GM19468 (cell line): ENCODE results near the gene SYCE3.

Source experiments
- ATAC-seq: cut with Tn5 transposase; IDR thresholded peaks from one replicate; pipeline ENCODE4 v1.9.1; 2021; ENCODE audit warnings: mild to moderate bottlenecking, moderate library complexity, moderate number of reproducible peaks; ENCODE audit not compliant: unreplicated experiment; ENCODE audit errors: extremely low read depth

Gene SYCE3

DNA sequence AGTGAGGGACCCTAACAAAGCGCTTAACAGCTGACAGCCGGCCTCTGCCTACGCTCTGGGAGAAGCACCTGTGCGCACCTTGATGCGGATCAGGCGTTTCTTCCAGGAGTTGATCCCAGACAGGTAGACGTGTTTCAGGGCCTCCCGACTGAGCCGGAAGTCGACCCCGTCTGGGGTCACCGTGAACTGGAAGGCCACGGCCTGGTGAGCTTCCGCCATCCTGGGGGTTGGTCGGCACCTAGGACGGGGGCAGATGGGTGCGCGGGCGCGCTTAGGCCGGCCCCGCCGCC is 14.9 kb upstream of the SYCE3 start:
- no peak for ATAC-seq

DNA sequence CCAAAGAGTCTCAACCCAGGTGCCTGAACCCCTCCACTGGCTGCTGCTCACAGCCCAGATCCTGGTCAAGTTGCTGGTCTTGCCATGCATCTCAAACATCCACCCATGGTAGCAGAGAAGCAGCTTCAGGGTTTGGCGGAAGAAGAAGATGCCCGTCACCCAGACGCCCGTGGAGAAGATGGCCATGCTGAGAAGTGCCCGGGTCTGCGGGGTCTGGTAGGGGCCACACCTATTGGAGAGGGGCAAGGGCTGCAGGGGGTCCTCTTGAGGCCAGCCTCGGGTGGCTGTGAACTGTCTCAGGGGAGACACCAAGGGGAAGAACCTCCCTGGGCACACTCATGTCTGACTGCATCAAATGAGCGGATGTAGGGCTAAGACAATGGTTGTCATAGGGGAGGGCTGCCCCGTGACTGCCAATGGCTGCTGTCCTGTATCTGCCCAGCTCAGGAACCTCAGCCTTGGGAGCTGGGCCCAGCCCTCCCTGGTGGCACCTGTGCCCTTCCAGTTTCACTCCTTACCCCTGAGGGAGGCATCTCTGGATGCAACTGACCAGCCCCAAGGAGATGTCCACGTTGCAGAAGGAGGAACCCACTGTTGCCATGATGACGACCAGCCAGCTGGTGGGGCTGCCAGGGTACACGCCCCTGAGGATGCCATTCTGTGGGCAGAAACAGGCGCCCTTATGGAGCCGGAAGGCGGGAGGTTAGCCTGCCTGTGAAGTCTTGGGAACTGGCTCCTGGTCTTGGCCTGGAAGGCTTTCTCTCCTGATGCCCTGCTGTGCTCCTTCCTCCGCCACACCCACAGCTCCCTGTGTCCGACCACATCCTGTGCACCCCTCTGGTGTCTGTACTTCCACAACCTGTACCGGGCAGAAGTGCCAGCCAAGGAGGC is 14.3 kb upstream of the SYCE3 start:
- ATAC-seq: no peak

DNA sequence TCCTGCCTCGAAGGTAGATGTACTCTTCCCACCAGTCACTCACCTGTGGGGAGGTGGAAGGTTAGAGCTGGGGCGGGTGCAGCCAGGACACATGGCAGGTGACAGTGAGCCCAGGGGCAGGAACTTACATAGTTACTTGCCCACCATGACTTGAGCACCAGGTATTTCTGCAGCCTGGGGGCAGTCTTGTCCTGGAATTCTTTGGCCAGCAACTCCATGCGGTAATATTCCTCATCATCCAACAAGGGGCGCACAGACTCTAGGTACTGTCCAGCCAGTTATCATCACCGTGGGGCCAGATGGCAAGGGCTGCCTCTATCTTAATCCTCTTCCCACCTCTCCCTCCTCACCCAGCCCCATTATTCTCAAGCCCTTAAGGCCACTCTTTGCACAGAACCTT is 13.4 kb upstream of the SYCE3 start:
- ATAC-seq: no peak

DNA sequence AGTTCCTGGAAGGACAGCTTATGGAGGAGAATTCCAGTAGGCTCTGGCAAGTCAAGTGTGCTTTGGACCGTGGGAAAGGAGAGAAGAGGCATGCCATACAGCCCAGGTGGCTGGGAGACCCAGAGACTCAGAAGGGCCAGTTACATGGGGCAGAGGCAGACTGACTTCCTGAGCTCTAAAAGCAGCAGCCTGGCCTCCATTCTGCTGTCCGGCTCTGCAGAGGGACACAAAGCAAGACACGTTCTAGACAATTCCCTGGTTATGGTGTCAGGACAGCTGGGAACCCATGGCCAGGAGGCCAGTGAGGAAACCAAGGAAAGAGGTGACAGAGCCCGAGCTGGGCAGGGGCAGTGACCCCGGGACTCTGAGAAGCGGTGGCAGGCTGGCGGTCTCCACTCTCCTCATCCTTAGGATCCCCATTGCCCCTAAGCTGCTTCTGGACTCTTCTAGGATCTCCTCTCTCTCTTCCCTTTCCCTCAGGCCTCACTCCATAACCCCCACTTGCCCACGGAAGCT is 12.8 kb upstream of the SYCE3 start:
- ATAC-seq: no peak

DNA sequence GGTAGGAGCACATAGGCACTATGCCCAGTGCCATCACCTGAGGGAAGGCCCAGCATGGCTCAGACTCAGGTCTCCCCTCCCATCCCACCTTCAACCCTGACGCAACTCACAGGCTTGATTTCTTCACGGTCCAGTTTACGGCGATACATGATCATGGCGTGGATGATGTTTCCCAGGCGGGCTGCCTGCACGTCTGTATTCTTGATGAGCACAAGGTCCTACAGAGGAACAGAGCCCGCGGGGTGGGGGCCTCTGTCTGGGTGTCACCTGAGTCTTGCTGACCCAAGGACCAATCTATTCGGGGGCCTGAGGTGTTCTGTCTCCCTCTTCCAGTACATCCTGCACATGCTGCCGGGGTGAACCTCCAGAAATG is 11.7 kb upstream of the SYCE3 start:
- ATAC-seq: no peak

DNA sequence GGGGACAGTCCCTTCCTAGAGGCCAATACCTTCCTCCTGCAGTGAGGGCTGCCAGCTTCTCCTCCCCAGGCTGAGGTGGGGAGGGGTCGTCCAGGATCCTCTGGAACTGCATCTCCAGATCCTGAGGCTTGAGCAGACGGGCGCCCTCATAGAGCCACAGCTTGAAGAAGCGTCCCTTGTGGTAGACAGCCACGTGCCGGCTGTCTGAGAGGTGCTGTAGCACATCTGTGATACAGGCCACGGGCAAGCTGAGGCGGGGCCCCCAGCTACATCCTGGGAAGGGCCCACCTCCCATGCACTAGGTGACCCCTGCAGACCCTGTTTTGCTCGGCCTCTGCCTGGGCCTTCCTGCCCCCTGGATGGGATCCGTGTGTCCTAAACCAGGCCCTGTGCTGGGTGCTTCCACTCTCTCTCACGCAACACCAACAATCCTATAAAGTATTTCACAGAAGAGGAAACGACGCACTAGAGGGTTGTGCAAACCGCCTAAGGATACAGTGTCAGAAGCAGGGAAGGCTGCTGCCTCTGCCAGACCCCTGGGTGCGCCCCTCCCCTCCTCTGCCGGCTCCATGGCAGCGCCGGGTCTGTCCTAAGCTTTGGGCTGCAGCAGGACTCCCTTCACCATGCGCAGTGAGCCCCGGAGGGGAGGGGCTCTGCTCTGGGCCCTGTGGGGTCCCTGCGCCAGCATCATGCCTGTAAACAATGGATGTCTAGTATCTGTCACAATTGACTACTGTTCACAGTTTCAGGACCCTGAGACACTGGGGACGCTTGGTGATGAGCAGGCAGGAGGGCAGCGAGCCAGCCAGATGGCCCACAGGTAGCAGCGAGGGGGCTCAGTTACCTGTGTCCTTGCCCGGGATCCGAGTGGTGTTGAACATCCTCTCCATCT is 11.0 kb upstream of the SYCE3 start:
- no peak for ATAC-seq

DNA sequence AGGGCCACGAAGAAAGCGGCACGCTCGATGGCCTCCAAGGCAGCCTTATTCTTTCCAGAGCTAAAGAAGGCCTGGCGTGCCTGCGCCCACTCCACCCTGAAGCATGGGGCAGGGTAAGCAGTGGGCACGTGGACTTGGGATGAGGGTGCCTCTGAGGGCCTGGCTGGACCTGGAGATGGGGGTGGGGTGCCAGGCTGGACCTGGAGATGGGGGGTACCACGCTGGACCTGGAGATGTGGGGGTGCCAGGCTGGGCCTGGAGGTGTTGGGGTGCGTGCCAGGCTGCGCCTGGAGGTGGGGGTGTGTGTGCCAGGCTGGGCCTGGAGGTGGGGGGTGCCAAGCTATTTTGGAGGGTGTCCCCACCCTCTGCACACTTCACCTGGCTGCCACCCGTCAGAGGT is 10.2 kb upstream of the SYCE3 start:
- ATAC-seq: no peak

DNA sequence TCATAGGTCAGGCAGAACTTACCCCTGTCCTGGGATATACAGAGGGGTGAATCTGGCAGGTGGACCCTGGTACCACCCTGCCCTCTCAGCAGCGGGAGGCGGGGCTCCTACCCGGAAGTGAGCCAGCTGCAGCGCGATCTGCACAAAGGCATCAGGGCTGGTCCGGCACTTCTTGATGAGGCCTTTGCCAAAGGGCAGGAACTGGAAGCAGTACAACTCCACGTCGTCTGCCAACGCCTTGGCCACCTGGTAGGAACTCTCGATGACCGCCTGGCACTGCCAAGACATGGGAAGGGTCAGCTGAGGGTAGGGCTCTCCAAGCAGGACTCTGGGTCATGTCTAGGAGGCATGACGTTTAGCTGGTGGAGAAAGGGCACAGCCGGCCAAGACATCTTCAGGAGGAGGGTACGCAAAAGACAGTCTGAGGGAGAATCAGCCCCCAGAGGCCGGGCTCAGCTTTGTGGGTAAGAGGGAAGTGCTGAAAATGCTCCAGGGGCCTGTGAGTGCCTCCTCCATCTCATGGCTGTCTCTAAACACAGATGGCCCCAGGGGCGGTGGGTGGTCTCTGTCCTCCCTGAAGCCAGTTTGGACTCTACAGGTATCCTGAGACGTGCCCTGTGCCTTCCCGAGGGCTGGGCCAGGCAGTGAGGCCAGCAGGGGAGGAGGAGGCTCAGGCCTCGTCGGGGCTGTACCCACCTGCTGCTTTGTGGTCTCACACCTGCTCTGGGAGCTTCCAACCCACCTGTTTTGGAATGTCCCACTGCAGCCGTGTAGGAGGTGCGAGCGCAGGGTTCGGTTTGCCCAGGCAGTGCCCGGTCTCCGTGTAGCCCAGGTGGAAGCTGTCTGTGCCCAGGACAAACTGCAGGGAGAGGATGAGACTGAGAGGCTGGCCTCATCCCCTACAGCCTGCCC is 8.8 kb upstream of the SYCE3 start:
- ATAC-seq: no peak

DNA sequence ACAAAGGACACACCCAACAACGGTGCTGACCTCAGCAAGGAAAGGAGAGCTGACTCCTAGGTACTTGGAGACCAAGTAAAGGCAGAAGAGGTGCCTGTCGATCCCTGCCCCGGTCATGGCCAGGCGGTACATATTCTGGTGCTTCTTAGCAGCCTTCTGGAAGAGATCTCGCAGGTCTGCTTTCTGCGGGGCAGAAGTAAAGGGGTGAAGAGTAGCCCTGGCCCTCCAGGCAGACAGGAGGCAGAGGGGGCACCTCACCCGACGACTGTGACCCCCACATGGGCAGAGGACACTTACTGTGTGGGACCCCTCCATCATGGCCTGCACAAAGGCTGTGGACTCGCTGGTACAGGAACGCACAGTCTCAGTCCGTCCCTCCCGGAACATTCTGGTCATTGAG is 8.1 kb upstream of the SYCE3 start:
- ATAC-seq: no peak

DNA sequence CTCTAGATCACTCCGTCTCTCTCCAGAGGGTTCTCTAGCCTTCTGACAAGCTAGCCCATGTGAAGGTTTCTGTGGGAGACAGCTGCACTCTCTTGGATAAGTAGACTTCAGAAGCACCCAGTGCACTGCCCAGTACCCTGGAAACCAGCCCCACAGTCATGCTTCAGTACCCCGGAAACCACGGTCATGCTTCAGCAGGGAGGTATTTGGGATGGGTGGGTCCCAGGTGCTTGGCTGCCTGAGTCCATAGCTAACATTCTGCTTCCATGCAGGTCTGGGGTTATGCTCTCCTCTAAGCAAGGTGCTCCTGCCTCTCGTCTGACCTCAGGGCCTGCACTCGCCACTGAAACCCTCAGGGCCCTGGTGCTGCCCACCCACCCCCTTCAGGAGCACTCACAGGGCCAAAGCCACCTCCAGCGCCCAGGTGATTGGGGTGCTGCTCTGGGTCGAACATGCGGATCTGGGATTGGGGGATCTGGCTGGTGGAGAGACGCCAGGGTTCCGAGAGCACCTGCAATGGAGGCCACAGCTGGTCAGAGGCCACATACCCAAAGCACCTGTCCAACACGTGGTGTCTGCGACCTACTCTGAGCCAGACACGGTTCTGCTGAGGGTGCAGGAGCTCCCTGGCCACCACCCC is 7.3 kb upstream of the SYCE3 start:
- ATAC-seq: no peak

DNA sequence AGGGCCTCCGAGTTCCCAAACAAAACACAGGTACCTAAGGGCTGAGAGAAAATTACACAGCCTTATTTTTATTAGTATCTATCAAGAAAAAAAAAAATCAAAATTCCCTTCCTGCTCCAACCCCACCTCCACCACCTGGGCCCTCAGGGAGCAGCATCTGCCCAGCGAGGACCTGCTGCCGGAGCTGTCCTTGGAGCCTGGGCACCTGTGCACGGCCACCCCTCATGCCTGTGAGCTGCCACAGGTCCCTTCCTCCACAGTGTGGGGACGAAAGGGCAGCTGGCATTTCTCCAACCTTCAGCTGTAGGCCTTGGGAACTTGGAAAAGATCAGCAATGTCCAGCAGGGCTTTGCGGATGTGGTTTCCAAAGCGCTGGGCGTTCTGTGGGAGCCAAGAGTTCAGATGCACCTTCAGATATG is 6.3 kb upstream of the SYCE3 start:
- no peak for ATAC-seq

DNA sequence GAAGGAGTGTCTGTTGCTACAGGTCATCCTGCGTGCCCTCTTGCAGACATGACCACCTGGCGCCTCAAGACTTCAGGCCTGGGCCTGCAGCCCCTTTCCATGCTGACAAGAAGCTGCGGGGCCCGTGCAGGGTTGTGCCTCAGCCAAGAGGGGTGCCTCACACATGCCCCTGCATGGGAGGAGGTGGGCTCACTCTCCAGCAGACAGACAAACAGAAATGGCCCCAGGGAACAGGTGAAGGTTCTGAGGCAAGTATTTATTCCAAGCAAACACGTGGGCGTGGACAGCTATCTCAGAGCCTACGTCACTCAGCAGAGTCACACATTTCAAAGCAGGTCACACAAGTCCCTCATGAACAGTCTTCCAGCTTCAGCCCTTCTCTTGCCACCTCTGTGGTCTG is 5.9 kb upstream of the SYCE3 start:
- ATAC-seq: no peak

DNA sequence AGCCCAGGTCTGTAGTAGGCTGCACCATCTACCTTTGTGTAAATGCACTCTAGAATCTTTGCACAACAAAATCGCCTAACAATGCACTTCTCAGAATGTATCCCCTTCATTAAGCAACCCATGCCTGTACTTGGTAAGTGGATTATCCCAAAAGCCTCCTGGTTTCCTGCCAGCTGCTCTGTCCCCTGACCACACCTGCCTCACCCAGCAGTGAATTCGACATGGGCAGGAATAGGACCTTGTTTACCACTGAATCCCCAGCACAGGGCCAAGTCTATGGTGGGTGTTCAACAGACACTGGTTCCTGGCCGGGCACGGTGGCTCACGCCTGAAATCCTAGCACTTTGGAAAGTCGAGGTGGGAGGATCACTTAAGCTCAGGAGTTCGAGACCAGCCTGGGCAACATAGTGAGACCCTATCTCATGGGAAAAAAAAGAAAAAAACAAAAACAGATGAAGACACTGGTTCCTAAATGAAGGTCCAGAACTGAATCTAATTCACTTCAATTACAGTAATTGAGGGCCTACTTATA is 5.1 kb upstream of the SYCE3 start:
- ATAC-seq: no peak

DNA sequence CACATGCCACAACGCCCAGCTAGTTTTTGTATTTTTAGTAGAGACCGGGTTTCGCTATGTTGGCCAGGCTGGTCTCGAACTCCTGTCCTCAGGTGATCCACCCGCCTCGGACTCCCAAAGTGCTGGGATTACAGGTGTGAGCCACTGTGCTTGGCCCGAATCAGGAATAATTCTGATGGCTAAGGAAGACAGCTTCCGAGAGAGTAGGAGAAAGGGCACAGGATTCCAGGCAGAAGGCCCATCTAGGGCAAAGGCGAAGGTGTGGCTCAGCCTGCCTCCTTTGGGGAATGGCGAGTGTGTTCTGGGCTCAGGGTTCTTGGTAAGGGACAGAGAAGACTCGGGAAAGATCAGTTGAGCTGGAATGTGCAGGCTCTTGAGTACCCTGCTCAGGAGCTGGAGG is 1.6 kb upstream of the SYCE3 start:
- ATAC-seq: no peak

DNA sequence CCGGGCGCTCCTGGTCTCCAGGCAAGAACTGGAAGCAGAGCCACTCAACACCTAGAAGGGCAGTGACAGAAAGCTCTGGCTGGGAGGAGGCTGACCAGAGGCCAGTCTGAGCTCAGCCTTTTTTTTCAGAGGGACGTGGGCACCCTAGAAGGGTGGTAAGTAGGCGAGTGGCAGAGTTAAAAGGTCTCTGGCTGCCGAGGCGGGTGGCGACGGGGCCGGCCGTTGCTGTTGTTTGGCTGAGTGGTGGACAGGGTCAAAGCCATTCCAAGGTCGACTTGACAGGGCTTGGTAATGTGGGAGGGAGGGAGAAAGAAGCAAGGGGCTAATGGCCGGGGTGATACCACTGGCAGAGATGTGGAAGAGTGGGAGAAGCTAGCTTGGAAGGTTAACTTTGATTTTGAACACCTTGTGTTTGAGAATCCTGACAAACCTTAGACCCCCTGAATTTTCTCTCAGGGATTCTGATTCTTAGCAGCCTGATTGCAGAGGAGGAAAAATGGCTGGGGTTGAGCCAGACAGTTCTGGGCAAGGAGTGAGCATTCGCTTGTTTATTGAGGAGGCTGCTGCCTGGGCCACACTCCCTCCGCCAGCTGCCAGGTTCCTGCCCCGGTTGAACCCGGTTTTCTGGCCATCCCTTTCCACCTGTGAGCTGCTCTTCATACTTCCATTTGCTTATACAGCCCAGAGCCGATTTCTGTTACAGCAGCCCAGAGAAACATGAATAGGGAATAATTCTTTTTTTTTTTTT is 868 bp upstream of the SYCE3 start:
- ATAC-seq: no peak

DNA sequence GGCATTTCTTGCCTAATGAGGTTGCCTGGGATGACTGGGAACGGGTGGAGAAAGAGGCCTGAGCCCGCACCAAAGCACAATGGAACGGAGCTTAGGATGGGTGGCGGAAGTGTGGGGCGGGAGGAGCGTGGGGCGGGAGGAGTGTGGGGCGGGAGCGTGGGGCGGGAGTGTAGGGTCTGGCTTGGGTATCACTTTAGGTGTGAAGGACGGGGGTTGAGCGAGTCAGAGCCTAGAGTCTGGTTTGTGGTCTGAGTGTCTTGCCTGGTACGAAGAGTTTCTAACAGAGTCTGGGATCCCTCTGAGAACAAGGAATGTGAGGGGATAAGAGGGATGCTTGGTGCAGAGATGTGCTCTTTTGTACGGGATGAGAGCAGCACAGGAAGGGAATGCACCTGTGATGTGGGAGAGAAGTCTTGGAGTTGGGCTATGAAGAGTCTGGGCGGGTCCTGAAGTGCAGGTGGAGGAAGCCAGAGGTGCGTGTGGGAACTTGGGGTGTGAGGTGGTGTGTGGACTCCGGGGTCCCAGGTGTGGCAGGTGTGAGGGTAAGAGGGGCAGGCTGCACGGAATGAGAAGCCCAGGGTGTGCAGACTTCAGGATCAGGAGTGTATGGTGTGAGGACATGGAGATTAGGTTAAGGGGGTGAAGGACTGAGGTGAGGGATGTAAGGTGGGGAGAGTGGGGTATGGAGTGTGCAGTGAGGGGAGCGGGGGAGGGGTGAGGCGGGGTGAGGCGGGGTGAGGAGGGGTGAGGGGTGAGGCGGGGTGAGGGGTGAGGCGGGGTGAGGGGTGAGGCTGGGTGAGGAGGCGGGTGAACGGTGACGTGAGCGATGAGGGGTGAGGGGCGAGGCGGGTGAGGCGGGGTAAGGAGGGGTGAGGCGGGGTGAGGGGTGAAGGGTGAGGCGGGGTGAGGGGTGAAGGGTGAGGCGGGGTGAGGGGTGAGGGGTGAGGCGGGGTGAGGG is 1.0 kb downstream of the SYCE3 start:
- ATAC-seq: no peak

DNA sequence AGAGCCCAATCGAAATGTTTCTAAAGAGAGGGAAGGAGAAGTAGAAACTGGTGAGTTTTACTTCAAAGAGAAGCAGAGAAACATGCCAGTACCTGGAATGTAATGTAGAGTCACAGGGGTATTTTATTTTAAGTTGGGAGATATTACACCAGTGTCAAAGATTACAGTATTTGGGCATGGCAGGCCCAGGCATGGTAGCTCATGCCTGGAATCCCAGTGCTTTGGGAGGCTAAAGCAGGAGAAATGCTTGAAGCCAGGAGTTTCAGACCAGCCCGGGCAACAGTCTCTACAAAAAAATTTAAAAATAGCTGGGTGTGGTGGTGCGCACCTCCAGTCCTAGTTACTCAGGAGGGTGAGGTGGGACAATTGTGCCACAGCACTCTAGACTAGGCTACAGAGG is 2.7 kb downstream of the SYCE3 start:
- no peak for ATAC-seq

DNA sequence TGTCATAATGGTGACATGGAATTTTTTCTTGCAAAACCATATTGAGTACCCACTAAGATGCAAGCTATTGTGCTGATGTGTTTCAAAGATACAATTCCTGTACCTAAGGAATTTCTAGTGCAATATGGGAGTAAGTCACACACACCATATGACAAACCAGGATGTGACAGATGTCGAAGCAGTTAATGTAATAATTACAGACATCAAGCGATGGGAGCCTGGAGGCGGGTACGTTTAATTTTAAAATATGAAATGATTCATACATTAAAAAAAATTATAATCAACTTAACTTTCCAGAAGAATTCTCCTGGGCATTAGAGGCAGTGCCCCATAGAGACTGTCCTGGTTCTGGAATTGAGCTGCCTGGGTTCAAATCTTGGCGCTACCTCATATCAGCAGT is 6.0 kb downstream of the SYCE3 start:
- ATAC-seq: no peak
